HEK293T (cell line): ENCODE results near the gene TRAF2.

Experiments
- ARNT ChIP-seq: fragments of 450-650 bp; IDR thresholded peaks from 2 replicates; pipeline ENCODE4 v1.6.1; 2017; ENCODE audit warnings: mild to moderate bottlenecking
- BHLHE40 ChIP-seq: fragments of 450-650 bp; IDR thresholded peaks from 2 replicates; pipeline ENCODE4 v1.6.1; 2016; ENCODE audit warnings: mild to moderate bottlenecking, moderate library complexity, borderline replicate concordance
- CTBP1 ChIP-seq: fragments of 450-650 bp; IDR thresholded peaks from 2 replicates; pipeline ENCODE4 v1.6.1; 2016; ENCODE audit warnings: borderline replicate concordance
- FOXK2 ChIP-seq: fragments of 450-650 bp; IDR thresholded peaks from 2 replicates; pipeline ENCODE4 v1.6.1; 2016; ENCODE audit warnings: mild to moderate bottlenecking
- FOXM1 ChIP-seq: fragments of 450-650 bp; IDR thresholded peaks from 2 replicates; pipeline ENCODE4 v1.6.1; 2017; ENCODE audit warnings: mild to moderate bottlenecking, borderline replicate concordance
- HDGF ChIP-seq: fragments of 450-650 bp; IDR thresholded peaks from 2 replicates; pipeline ENCODE4 v1.6.1; 2017; ENCODE audit warnings: antibody characterized with exemption, borderline replicate concordance
- LEF1 ChIP-seq: fragments of 450-650 bp; IDR thresholded peaks from 2 replicates; pipeline ENCODE4 v1.6.1; 2017; ENCODE audit warnings: mild to moderate bottlenecking, borderline replicate concordance
- SP1 ChIP-seq: fragments of 450-650 bp; IDR thresholded peaks from 2 replicates; pipeline ENCODE4 v1.6.1; 2017
- SUZ12 ChIP-seq: fragments of 450-650 bp; IDR thresholded peaks from 2 replicates; pipeline ENCODE4 v1.6.1; 2016; ENCODE audit warnings: mild to moderate bottlenecking
- ZNF384 ChIP-seq: fragments of 450-650 bp; IDR thresholded peaks from 2 replicates; pipeline ENCODE4 v1.6.1; 2016

DNA sequence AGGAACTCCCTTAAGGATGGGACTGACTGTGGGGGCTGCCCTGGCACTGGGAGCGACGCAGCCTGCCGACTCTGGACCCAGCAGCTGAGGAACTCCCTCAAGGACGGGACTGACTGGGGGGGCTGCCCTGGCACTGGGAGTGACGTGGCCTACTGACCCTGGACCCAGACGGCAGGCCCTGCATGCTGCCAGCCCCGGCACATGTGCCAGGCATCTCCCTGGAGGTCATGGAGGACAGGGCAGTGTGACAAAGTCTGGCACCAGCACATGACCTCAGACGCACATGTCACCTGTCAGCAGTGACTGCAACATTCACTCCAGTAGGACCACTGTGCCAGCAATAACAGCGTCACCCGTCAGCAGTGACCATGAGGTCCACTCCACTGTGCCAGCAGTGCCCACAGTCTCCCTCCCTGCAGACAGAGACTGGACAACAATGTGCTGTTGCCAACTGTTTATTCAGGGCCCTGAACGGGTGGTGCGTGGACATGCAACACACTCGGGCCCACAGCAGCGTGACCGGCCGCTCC lies 53.7 kb downstream of the TRAF2 start:
- no peak for TF ChIP-seq ZNF384
- no peak for TF ChIP-seq SP1
- TF ChIP-seq BHLHE40: no peak
- no peak for TF ChIP-seq ARNT
- no peak for TF ChIP-seq FOXM1
- no peak for TF ChIP-seq HDGF
- no peak for TF ChIP-seq FOXK2
- TF ChIP-seq SUZ12: no peak
- TF ChIP-seq LEF1: no peak
- TF ChIP-seq CTBP1: no peak
